GM12878 (cell line): Measurements from ENCODE around the gene PIK3R4. TPM values are rescaled to one million over a fixed set of nuclear protein-coding genes. Genes with fewer than 3 reads are reported as not detected.

Experiments used
- ATAC-seq: fragments of 200-7000 bp; cut with Tn5 transposase; 3 replicates; pipeline ENCODE4 v1.9.1; 2020; ENCODE audit warnings: mild to moderate bottlenecking, moderate library complexity
- BruUV-seq: library from RNA; stranded (reverse); fragments of 400-500 nt; replicated peaks from 2 replicates; lab custom pipeline; 2021; lab: Mats Ljungman, UMichigan
- CTCF ChIA-PET: fragments of 300-600 bp; sonication (Branson Sonifier 250); formaldehyde crosslinking; extraction: SDS; loops from one replicate; lab custom pipeline; 2021; ENCODE audit warnings: inconsistent platforms; lab: Yijun Ruan, JAX
- POLR2A ChIA-PET: fragments of 350-600 bp; formaldehyde crosslinking; extraction: SDS; loops from one replicate; lab custom pipeline; 2021; ENCODE audit warnings: inconsistent platforms; lab: Charles Lee
- RAD21 ChIA-PET: fragments of 300-600 bp; sonication (Branson Sonifier 250); formaldehyde crosslinking; loops from one replicate; lab custom pipeline; 2023; ENCODE audit warnings: antibody characterized with exemption; ENCODE audit not compliant: unreplicated experiment; lab: Charles Lee
- SMC1A ChIA-PET: fragments of 300-600 bp; sonication (Branson Sonifier 250); formaldehyde crosslinking; loops from one replicate; lab custom pipeline; 2023; ENCODE audit not compliant: unreplicated experiment, uncharacterized antibody; lab: Charles Lee
- DNase-seq: peaks from one replicate; pipeline ENCODE4 v3.0.0-alpha.2; 2011; ENCODE audit warnings: low read depth, low spot score
- FAIRE-seq: peaks from 3 replicates; lab custom pipeline; 2011; peaks lifted over from hg19 to GRCh38; lab: Jason Lieb, UNC
- H2AFZ ChIP-seq: 2 replicates; pipeline ENCODE4 v1.6.0; 2011; ENCODE audit warnings: low read depth, low read length, control low read depth; ENCODE audit not compliant: control insufficient read depth
- H3K27ac ChIP-seq: 2 replicates; pipeline ENCODE4 v1.5.1; 2011; ENCODE audit warnings: control low read depth; ENCODE audit not compliant: control insufficient read depth, insufficient read depth
- H3K27me3 ChIP-seq, 2 experiments: replicated peaks in 1 of 2; 2 replicates each; pipeline versions ENCODE4 v1.6.0 to v1.6.1; 2011; ENCODE audit warnings: low read length in 1 of 2; ENCODE audit not compliant: control insufficient read depth in 2 of 2, insufficient read depth in 2 of 2
- H3K36me3 ChIP-seq, 2 experiments: 2 replicates each; pipeline ENCODE4 v1.5.1; 2011; ENCODE audit warnings: low read length in 1 of 2; ENCODE audit not compliant: control insufficient read depth in 2 of 2, insufficient read depth in 2 of 2
- H3K4me1 ChIP-seq: 2 replicates; pipeline ENCODE4 v1.6.1; 2011; ENCODE audit warnings: mild to moderate bottlenecking, low read length, moderate library complexity, mixed read lengths; ENCODE audit not compliant: control insufficient read depth, insufficient read depth
- H3K4me2 ChIP-seq: 2 replicates; pipeline ENCODE4 v1.6.0; 2011; ENCODE audit warnings: control low read depth; ENCODE audit not compliant: control insufficient read depth, insufficient read depth
- H3K4me3 ChIP-seq: fragments of 200-600 bp; sonication (generic); 2 replicates; pipeline ENCODE4 v1.5.1; 2016
- H3K79me2 ChIP-seq: 2 replicates; pipeline ENCODE4 v1.6.0; 2011; ENCODE audit warnings: low read length; ENCODE audit not compliant: control insufficient read depth, insufficient read depth
- H3K9ac ChIP-seq: 2 replicates; pipeline ENCODE4 v1.8.0; 2011; ENCODE audit warnings: low read length, control low read depth, mixed read lengths; ENCODE audit not compliant: control insufficient read depth, insufficient read depth
- H3K9me3 ChIP-seq: replicated peaks from 3 replicates; pipeline ENCODE4 v1.5.1; 2011; ENCODE audit warnings: mild to moderate bottlenecking, low read length; ENCODE audit not compliant: control insufficient read depth, insufficient read depth
- H4K20me1 ChIP-seq: 2 replicates; pipeline ENCODE4 v1.6.0; 2011; ENCODE audit not compliant: control insufficient read depth, insufficient read depth
- EP300 ChIP-seq, 2 experiments: fragments of 150-350 bp in 1 of 2; IDR thresholded peaks; 2 replicates each; pipeline ENCODE4 v1.6.1; 2011 to 2012; ENCODE audit warnings: low read depth in 2 of 2, low read length in 2 of 2, borderline replicate concordance in 1 of 2, improper control_type of control experiment in 1 of 2, inconsistent platforms in 1 of 2; ENCODE audit not compliant: control insufficient read depth in 1 of 2
- IKZF2 ChIP-seq, 2 experiments: fragments of 450-650 bp; IDR thresholded peaks; 2 replicates each; pipeline ENCODE4 v1.6.1; 2017; ENCODE audit warnings: mild to moderate bottlenecking in 2 of 2, moderate library complexity in 2 of 2
- KDM1A ChIP-seq: fragments of 200-600 bp; sonication (generic); IDR thresholded peaks from 2 replicates; pipeline ENCODE4 v1.6.1; 2016; ENCODE audit warnings: borderline replicate concordance
- MTA2 ChIP-seq: fragments of 450-650 bp; IDR thresholded peaks from 2 replicates; pipeline ENCODE4 v1.6.1; 2016; ENCODE audit warnings: low read depth, mild to moderate bottlenecking, moderate library complexity
- NFYA ChIP-seq: IDR thresholded peaks from 2 replicates; pipeline ENCODE4 v1.6.1; 2011; ENCODE audit warnings: low read depth, mild to moderate bottlenecking, low read length, improper control_type of control experiment, borderline replicate concordance
- PAX8 ChIP-seq: fragments of 450-650 bp; IDR thresholded peaks from 2 replicates; pipeline ENCODE4 v1.6.1; 2017; ENCODE audit warnings: mild to moderate bottlenecking, moderate library complexity
- SIN3A ChIP-seq: IDR thresholded peaks from 2 replicates; pipeline ENCODE4 v1.6.1; 2012; ENCODE audit warnings: low read depth, low read length, improper control_type of control experiment
- SMC3 ChIP-seq: IDR thresholded peaks from 2 replicates; pipeline ENCODE4 v1.6.1; 2011; ENCODE audit warnings: low read length, improper control_type of control experiment, borderline replicate concordance
- SREBF2 ChIP-seq: IDR thresholded peaks from 2 replicates; pipeline ENCODE4 v1.6.1; 2012; ENCODE audit warnings: mild to moderate bottlenecking, low read length
- STAT3 ChIP-seq: IDR thresholded peaks from 2 replicates; pipeline ENCODE4 v1.6.1; 2011; ENCODE audit warnings: low read depth, low read length, improper control_type of control experiment
- ZNF217 ChIP-seq: fragments of 450-650 bp; IDR thresholded peaks from 2 replicates; pipeline ENCODE4 v1.6.1; 2017; ENCODE audit warnings: antibody characterized with exemption, mild to moderate bottlenecking
- WGBS: methylation state at CpG from one replicate; pipeline ENCODE4 v1.1.6; 2016; ENCODE audit warnings: low lambda C conversion rate; ENCODE audit not compliant: insufficient replicate concordance, insufficient coverage; ENCODE audit errors: missing lambda C conversion rate; 5-methylcytosine and 5-hydroxymethylcytosine counted together
- in situ Hi-C: fragments of 300-500 bp; cut with MboI; formaldehyde crosslinking; loops from 9 replicates; pipeline ENCODE4 v1.14.3; 2018; ENCODE audit warnings: mixed read lengths
- intact Hi-C: fragments of 100-400 bp; cut with micrococcal nuclease; formaldehyde crosslinking; loops from one replicate; pipeline ENCODE4 v1.14.2; 2022; ENCODE audit not compliant: unreplicated experiment
- polyA plus RNA-seq, 11 experiments: library from polyadenylated mRNA; depleted of rRNA in 4 of 11; unstranded in 6 of 11; stranded (reverse) in 5 of 11; fragments of >200 nt; fragmentation: Nextera tagmentation in 4 of 11; fragmentation: Illumina TruSeq in 1 of 11; extraction: Ambion mirVana in 4 of 11; extraction: Trizol in 1 of 11; gene quantifications; 1 replicate in 1 of 11; 2 replicates in 10 of 11; pipeline versions ENCODE4 v1.2.1 to v1.2.3, GENCODE V29; 2011 to 2016; ENCODE audit warnings: inconsistent platforms in 2 of 11, missing spikeins in 2 of 11, low read depth in 1 of 11
- total RNA-seq, 4 experiments: library from RNA; depleted of rRNA in 3 of 4; stranded (reverse); fragments of >200 nt in 3 of 4; fragmentation: Illumina TruSeq in 1 of 4; extraction: Trizol in 1 of 4; gene quantifications; 2 replicates each; pipeline versions ENCODE4 v1.2.1 to v1.2.3, GENCODE V29; 2013 to 2021
- TF ChIP-seq, protein P1 (sequence below): fragments of 450-650 bp; formaldehyde crosslinking; IDR thresholded peaks from 2 replicates; pipeline ENCODE4 v1.4.0; 2020; ENCODE audit warnings: mild to moderate bottlenecking, moderate library complexity
- TF ChIP-seq, protein P2 (sequence below): fragments of 450-650 bp; IDR thresholded peaks from 2 replicates; pipeline ENCODE4 v1.6.1; 2017; ENCODE audit warnings: low read depth, mild to moderate bottlenecking, moderate library complexity

Gene PIK3R4
- total and polyA plus RNA-seq, 10 of the 15 experiments (the other 5 are each of a cell fraction or from before 2014, with no cell fraction given): 22.6 to 50.2 (median 31.1) TPM

DNA sequence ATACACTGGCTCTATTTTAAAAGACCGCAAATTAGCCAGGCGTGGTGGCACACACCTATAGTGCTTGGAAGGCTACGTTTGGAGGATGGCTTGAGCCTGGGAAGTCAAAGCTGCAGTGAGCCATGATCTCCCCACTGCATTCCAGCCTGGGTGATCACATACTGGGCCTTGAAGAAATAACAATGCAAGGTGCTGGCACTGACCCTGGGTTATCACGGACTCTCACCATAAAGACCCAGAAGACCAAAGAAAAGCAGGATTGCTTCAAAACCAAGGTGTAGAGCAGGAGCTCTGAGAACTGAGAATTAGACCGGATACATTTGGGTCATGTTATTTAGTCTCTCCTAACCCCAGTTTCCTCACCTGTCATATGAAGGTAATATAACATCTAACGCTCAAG is 14.8 kb downstream of the PIK3R4 start:
- Histone ChIP-seq H3K4me3 (no peak overlapping the region), H3K4me1 (no peaks in the 10 kb centered on the region), H3K4me2 (no peak overlapping the region), H4K20me1 (no peaks in the 10 kb centered on the region), H3K27me3 (no peaks in the 10 kb centered on the region), H3K36me3 (peaks cover 0 to 4% of the 10 kb centered on the region in 2 experiments; a peak in 2 of 4 replicates), H2AFZ (no peak overlapping the region), H3K79me2 (no peaks in the 10 kb centered on the region), H3K27ac (no peak overlapping the region), H3K9ac (no peak overlapping the region), H3K9me3 (no peaks in the 10 kb centered on the region)
- in situ Hi-C loops: no loop called here
- no TSS peak for BruUV-seq
- no peak for DNase-seq
- POLR2A ChIA-PET: interaction anchor here (0.6 kb wide), 1 partner anchor 267 kb away, joined by 3 read pairs; no protein-coding TSS in a partner anchor
- CTCF ChIA-PET: no interaction called here
- FAIRE-seq: no peak
- RAD21 ChIA-PET: no interaction called here
- intact Hi-C loops: no loop called here
- TF ChIP-seq SIN3A: no peak
- no peak for TF ChIP-seq SREBF2
- no peak for TF ChIP-seq STAT3
- no peak for TF ChIP-seq IKZF2 (IDR thresholded peaks at IDR 0.05)
- no peak for TF ChIP-seq KDM1A
- TF ChIP-seq, protein P1, sequence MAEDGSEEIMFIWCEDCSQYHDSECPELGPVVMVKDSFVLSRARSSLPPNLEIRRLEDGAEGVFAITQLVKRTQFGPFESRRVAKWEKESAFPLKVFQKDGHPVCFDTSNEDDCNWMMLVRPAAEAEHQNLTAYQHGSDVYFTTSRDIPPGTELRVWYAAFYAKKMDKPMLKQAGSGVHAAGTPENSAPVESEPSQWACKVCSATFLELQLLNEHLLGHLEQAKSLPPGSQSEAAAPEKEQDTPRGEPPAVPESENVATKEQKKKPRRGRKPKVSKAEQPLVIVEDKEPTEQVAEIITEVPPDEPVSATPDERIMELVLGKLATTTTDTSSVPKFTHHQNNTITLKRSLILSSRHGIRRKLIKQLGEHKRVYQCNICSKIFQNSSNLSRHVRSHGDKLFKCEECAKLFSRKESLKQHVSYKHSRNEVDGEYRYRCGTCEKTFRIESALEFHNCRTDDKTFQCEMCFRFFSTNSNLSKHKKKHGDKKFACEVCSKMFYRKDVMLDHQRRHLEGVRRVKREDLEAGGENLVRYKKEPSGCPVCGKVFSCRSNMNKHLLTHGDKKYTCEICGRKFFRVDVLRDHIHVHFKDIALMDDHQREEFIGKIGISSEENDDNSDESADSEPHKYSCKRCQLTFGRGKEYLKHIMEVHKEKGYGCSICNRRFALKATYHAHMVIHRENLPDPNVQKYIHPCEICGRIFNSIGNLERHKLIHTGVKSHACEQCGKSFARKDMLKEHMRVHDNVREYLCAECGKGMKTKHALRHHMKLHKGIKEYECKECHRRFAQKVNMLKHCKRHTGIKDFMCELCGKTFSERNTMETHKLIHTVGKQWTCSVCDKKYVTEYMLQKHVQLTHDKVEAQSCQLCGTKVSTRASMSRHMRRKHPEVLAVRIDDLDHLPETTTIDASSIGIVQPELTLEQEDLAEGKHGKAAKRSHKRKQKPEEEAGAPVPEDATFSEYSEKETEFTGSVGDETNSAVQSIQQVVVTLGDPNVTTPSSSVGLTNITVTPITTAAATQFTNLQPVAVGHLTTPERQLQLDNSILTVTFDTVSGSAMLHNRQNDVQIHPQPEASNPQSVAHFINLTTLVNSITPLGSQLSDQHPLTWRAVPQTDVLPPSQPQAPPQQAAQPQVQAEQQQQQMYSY: no peak
- TF ChIP-seq SMC3: no peak
- no peak for TF ChIP-seq EP300 (IDR thresholded peaks at IDR 0.05; ENCODE audit: borderline replicate concordance in 1 of 2, control insufficient read depth in 1 of 2, low read depth in 2 of 2, low read length in 2 of 2)
- TF ChIP-seq PAX8: no peak
- TF ChIP-seq NFYA: no peak
- TF ChIP-seq ZNF217: no peak
- TF ChIP-seq MTA2: no peak
- TF ChIP-seq, protein P2, sequence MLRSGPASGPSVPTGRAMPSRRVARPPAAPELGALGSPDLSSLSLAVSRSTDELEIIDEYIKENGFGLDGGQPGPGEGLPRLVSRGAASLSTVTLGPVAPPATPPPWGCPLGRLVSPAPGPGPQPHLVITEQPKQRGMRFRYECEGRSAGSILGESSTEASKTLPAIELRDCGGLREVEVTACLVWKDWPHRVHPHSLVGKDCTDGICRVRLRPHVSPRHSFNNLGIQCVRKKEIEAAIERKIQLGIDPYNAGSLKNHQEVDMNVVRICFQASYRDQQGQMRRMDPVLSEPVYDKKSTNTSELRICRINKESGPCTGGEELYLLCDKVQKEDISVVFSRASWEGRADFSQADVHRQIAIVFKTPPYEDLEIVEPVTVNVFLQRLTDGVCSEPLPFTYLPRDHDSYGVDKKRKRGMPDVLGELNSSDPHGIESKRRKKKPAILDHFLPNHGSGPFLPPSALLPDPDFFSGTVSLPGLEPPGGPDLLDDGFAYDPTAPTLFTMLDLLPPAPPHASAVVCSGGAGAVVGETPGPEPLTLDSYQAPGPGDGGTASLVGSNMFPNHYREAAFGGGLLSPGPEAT: no peak
- SMC1A ChIA-PET: interaction anchor here (1.3 kb wide), 1 partner anchor 14 kb away, joined by 3 read pairs; the partner anchor contains the start of gene PIK3R4
- no peak for ATAC-seq
- 97% methylated on average over 6 of the region's 6 CpGs for WGBS
